HG02870 (cell line): ENCODE results near the gene RTF2.
"Not testable (repeated sequence)": the region's sequence is repeated elsewhere in the genome, so short reads cannot be mapped to it uniquely, and the experiment has no call there.

Source experiments
- ATAC-seq: cut with Tn5 transposase; IDR thresholded peaks from one replicate; pipeline ENCODE4 v1.9.1; 2021; ENCODE audit warnings: mild to moderate bottlenecking, moderate library complexity; ENCODE audit not compliant: unreplicated experiment

Gene RTF2

GRCh38 chr20:56483970-56484369 is 15.5 kb downstream of the RTF2 start:
- no peak for ATAC-seq

- no peak for ATAC-seq
Observed at GRCh38 chr20:56487216-56487615, 18.8 kb downstream of the RTF2 start.

- no peak for ATAC-seq
Observed at GRCh38 chr20:56488566-56488965, 20.1 kb downstream of the RTF2 start.

GRCh38 chr20:56501116-56501515 is 32.7 kb downstream of the RTF2 start:
- no peak for ATAC-seq

GRCh38 chr20:56503916-56504315 is 35.5 kb downstream of the RTF2 start:
- ATAC-seq: no peak

GRCh38 chr20:56504373-56505005 is 36.1 kb downstream of the RTF2 start:
- ATAC-seq: no peak

- ATAC-seq: no peak
Observed at GRCh38 chr20:56506103-56506502, 37.7 kb downstream of the RTF2 start.

GRCh38 chr20:56511926-56512325 is 43.5 kb downstream of the RTF2 start:
- no peak for ATAC-seq

GRCh38 chr20:56513161-56514150 is 45.0 kb downstream of the RTF2 start:
- no peak for ATAC-seq

- ATAC-seq: no peak
Observed at GRCh38 chr20:56516631-56517030, 48.2 kb downstream of the RTF2 start.

GRCh38 chr20:56517211-56517610 is 48.8 kb downstream of the RTF2 start:
- no peak for ATAC-seq

- no peak for ATAC-seq
Observed at GRCh38 chr20:56517641-56518040, 49.2 kb downstream of the RTF2 start.

GRCh38 chr20:56518126-56518525 is 49.7 kb downstream of the RTF2 start:
- no peak for ATAC-seq

GRCh38 chr20:56518721-56519398 is 50.4 kb downstream of the RTF2 start:
- ATAC-seq: no peak

- ATAC-seq: no peak
Observed at GRCh38 chr20:56519551-56519950, 51.1 kb downstream of the RTF2 start.

GRCh38 chr20:56520180-56520579 is 51.8 kb downstream of the RTF2 start:
- no peak for ATAC-seq

- ATAC-seq: not testable (repeated sequence)
Observed at GRCh38 chr20:56520746-56521354, 52.4 kb downstream of the RTF2 start.

GRCh38 chr20:56522311-56522710 is 53.9 kb downstream of the RTF2 start:
- ATAC-seq: no peak

GRCh38 chr20:56524444-56524843 is 56.0 kb downstream of the RTF2 start, which contains the start of gene FAM209A:
TSS of gene FAM209A (plus strand) at chr20:56524744. CDS start at chr20:56524809, 65 bp downstream.
- ATAC-seq: not testable (repeated sequence)

GRCh38 chr20:56527521-56527920 is 59.1 kb downstream of the RTF2 start:
- ATAC-seq: no peak

GRCh38 chr20:56532946-56533345 is 64.5 kb downstream of the RTF2 start, which contains the start of gene FAM209B:
TSS of gene FAM209B (plus strand) at chr20:56533246. CDS start at chr20:56533342, 96 bp downstream.
- ATAC-seq: not testable (repeated sequence)
